ENCODE measurements around the gene SURF4.

- TF ChIP-seq, protein P1, sequence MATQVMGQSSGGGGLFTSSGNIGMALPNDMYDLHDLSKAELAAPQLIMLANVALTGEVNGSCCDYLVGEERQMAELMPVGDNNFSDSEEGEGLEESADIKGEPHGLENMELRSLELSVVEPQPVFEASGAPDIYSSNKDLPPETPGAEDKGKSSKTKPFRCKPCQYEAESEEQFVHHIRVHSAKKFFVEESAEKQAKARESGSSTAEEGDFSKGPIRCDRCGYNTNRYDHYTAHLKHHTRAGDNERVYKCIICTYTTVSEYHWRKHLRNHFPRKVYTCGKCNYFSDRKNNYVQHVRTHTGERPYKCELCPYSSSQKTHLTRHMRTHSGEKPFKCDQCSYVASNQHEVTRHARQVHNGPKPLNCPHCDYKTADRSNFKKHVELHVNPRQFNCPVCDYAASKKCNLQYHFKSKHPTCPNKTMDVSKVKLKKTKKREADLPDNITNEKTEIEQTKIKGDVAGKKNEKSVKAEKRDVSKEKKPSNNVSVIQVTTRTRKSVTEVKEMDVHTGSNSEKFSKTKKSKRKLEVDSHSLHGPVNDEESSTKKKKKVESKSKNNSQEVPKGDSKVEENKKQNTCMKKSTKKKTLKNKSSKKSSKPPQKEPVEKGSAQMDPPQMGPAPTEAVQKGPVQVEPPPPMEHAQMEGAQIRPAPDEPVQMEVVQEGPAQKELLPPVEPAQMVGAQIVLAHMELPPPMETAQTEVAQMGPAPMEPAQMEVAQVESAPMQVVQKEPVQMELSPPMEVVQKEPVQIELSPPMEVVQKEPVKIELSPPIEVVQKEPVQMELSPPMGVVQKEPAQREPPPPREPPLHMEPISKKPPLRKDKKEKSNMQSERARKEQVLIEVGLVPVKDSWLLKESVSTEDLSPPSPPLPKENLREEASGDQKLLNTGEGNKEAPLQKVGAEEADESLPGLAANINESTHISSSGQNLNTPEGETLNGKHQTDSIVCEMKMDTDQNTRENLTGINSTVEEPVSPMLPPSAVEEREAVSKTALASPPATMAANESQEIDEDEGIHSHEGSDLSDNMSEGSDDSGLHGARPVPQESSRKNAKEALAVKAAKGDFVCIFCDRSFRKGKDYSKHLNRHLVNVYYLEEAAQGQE (IDR thresholded peaks at IDR 0.05; ENCODE audit: insufficient read depth in 1 of 2, low read depth in 2 of 2, low read length in 2 of 2) = no peak
- TF ChIP-seq SIN3A (IDR thresholded peaks at IDR 0.05; ENCODE audit: borderline replicate concordance, insufficient read depth, low read length) (no peak), TAF1 (IDR thresholded peaks at IDR 0.05; ENCODE audit: borderline replicate concordance, insufficient read depth, low read length) (no peak), POLR2AphosphoS5 (IDR thresholded peaks at IDR 0.05; ENCODE audit: low read depth, low read length) (no peak), FOXP2 (optimal IDR thresholded peaks at IDR 0.05; ENCODE audit: borderline replicate concordance, extremely low read depth, extremely low read length, insufficient read depth) (no peak)
Measured at GRCh38 chr9:133387680-133388079, 11.8 kb upstream of the SURF4 start.

All from PFSK-1 (cell line).